ENCODE results near the gene CLTCL1. TPM values are rescaled to one million over a fixed set of nuclear protein-coding genes. Genes with fewer than 3 reads are reported as not detected.

Gene CLTCL1
- total and polyA plus RNA-seq, 2 experiments from 2014 or later: 6.6 to 15.1 TPM

GRCh38 chr22:19129871-19130270, 161.6 kb downstream of the CLTCL1 start:
- H3K27ac ChIP-seq (ENCODE audit: low read depth): no peak overlapping the region
- no peak for DNase-seq (ENCODE audit: low spot score)
- Mint-ChIP-seq H3K9me3 (no peaks in the 10 kb centered on the region), H3K27ac (no peak overlapping the region), H3K36me3 (ENCODE audit: low read depth) (peaks cover 19% of the 10 kb centered on the region; the same call in 2 of the 3 replicates), H3K27me3 (ENCODE audit: insufficient read depth, low read depth, poor library complexity) (peaks cover 12% of the 10 kb centered on the region), H3K4me3 (no peak overlapping the region), H3K4me1 (peaks cover 7% of the 10 kb centered on the region; the same call in 1 of the 3 replicates)
- no peaks in the 10 kb centered on the region for H3K27me3 ChIP-seq (ENCODE audit: insufficient read depth)
- H3K4me2 ChIP-seq: no peak overlapping the region
- no peaks in the 10 kb centered on the region for H3K9me2 ChIP-seq (ENCODE audit: insufficient read depth)
- no peak overlapping the region for H3K4me3 ChIP-seq
- no peaks in the 10 kb centered on the region for H3K36me3 ChIP-seq (ENCODE audit: insufficient read depth)
- no peak overlapping the region for H2AFZ ChIP-seq
- H3F3A ChIP-seq (replicated peaks; ENCODE audit: low read depth): no peaks in the 10 kb centered on the region
- TF ChIP-seq, protein P1, sequence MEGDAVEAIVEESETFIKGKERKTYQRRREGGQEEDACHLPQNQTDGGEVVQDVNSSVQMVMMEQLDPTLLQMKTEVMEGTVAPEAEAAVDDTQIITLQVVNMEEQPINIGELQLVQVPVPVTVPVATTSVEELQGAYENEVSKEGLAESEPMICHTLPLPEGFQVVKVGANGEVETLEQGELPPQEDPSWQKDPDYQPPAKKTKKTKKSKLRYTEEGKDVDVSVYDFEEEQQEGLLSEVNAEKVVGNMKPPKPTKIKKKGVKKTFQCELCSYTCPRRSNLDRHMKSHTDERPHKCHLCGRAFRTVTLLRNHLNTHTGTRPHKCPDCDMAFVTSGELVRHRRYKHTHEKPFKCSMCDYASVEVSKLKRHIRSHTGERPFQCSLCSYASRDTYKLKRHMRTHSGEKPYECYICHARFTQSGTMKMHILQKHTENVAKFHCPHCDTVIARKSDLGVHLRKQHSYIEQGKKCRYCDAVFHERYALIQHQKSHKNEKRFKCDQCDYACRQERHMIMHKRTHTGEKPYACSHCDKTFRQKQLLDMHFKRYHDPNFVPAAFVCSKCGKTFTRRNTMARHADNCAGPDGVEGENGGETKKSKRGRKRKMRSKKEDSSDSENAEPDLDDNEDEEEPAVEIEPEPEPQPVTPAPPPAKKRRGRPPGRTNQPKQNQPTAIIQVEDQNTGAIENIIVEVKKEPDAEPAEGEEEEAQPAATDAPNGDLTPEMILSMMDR (conservative IDR thresholded peaks at IDR 0.05; ENCODE audit: low read depth in 2 of 2): no peak
- TF ChIP-seq STAT1 (IDR thresholded peaks at IDR 0.05; ENCODE audit: unreplicated experiment): no peak
- no peak for TF ChIP-seq EZH2phosphoT487 (IDR thresholded peaks at IDR 0.05; ENCODE audit: unreplicated experiment)
- no peak for TF ChIP-seq ZNF331 (CRISPR knock-in tag; IDR thresholded peaks at IDR 0.05; ENCODE audit: low read depth)
- no peak for TF ChIP-seq REST (IDR thresholded peaks at IDR 0.05; ENCODE audit: unreplicated experiment)
- TF ChIP-seq, protein P2, sequence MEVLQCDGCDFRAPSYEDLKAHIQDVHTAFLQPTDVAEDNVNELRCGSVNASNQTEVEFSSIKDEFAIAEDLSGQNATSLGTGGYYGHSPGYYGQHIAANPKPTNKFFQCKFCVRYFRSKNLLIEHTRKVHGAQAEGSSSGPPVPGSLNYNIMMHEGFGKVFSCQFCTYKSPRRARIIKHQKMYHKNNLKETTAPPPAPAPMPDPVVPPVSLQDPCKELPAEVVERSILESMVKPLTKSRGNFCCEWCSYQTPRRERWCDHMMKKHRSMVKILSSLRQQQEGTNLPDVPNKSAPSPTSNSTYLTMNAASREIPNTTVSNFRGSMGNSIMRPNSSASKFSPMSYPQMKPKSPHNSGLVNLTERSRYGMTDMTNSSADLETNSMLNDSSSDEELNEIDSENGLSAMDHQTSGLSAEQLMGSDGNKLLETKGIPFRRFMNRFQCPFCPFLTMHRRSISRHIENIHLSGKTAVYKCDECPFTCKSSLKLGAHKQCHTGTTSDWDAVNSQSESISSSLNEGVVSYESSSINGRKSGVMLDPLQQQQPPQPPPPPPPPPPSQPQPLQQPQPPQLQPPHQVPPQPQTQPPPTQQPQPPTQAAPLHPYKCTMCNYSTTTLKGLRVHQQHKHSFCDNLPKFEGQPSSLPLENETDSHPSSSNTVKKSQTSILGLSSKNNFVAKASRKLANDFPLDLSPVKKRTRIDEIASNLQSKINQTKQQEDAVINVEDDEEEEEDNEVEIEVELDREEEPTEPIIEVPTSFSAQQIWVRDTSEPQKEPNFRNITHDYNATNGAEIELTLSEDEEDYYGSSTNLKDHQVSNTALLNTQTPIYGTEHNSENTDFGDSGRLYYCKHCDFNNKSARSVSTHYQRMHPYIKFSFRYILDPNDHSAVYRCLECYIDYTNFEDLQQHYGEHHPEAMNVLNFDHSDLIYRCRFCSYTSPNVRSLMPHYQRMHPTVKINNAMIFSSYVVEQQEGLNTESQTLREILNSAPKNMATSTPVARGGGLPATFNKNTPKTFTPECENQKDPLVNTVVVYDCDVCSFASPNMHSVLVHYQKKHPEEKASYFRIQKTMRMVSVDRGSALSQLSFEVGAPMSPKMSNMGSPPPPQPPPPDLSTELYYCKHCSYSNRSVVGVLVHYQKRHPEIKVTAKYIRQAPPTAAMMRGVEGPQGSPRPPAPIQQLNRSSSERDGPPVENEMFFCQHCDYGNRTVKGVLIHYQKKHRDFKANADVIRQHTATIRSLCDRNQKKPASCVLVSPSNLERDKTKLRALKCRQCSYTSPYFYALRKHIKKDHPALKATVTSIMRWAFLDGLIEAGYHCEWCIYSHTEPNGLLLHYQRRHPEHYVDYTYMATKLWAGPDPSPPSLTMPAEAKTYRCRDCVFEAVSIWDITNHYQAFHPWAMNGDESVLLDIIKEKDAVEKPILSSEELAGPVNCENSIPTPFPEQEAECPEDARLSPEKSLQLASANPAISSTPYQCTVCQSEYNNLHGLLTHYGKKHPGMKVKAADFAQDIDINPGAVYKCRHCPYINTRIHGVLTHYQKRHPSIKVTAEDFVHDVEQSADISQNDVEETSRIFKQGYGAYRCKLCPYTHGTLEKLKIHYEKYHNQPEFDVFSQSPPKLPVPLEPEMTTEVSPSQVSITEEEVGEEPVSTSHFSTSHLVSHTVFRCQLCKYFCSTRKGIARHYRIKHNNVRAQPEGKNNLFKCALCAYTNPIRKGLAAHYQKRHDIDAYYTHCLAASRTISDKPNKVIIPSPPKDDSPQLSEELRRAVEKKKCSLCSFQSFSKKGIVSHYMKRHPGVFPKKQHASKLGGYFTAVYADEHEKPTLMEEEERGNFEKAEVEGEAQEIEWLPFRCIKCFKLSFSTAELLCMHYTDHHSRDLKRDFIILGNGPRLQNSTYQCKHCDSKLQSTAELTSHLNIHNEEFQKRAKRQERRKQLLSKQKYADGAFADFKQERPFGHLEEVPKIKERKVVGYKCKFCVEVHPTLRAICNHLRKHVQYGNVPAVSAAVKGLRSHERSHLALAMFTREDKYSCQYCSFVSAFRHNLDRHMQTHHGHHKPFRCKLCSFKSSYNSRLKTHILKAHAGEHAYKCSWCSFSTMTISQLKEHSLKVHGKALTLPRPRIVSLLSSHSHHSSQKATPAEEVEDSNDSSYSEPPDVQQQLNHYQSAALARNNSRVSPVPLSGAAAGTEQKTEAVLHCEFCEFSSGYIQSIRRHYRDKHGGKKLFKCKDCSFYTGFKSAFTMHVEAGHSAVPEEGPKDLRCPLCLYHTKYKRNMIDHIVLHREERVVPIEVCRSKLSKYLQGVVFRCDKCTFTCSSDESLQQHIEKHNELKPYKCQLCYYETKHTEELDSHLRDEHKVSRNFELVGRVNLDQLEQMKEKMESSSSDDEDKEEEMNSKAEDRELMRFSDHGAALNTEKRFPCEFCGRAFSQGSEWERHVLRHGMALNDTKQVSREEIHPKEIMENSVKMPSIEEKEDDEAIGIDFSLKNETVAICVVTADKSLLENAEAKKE (CRISPR knock-in tag; IDR thresholded peaks at IDR 0.05): no peak
- no peak for TF ChIP-seq ZNF114 (CRISPR knock-in tag; IDR thresholded peaks at IDR 0.05)
- TF ChIP-seq, protein P3, sequence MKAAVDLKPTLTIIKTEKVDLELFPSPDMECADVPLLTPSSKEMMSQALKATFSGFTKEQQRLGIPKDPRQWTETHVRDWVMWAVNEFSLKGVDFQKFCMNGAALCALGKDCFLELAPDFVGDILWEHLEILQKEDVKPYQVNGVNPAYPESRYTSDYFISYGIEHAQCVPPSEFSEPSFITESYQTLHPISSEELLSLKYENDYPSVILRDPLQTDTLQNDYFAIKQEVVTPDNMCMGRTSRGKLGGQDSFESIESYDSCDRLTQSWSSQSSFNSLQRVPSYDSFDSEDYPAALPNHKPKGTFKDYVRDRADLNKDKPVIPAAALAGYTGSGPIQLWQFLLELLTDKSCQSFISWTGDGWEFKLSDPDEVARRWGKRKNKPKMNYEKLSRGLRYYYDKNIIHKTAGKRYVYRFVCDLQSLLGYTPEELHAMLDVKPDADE (IDR thresholded peaks at IDR 0.05): no peak
- TF ChIP-seq JUNB (IDR thresholded peaks at IDR 0.05; ENCODE audit: unreplicated experiment): no peak
- TF ChIP-seq EZH2 (IDR thresholded peaks at IDR 0.05; ENCODE audit: low read depth, unreplicated experiment): no peak
- no peak for TF ChIP-seq CREB1 (CRISPR knock-in tag; IDR thresholded peaks at IDR 0.05; ENCODE audit: low read depth)
- no peak for TF ChIP-seq NANOG (IDR thresholded peaks at IDR 0.05; ENCODE audit: borderline replicate concordance)
- H3K4me1 ChIP-seq (ENCODE audit: insufficient read depth): no peaks in the 10 kb centered on the region
- H3K79me2 ChIP-seq (replicated peaks; ENCODE audit: insufficient read depth): no peaks in the 10 kb centered on the region
- no peak for ATAC-seq
- H4K20me1 ChIP-seq (replicated peaks; ENCODE audit: insufficient read depth): no peaks in the 10 kb centered on the region

Data from GM23338 (cell line).